Measurements from ENCODE around the gene INAFM1.

The INAFM1 gene

GRCh38 chr19:47274071-47274890 is at the start of gene INAFM1:
Gene INAFM1 (plus strand): TSS chr19:47274885. CDS start chr19:47274920, 35 bp downstream.
- peak; percentile 100 for DNase-seq

- peak; percentile 78 to 82 for DNase-seq
Measured at GRCh38 chr19:47225746-47226425, 48.8 kb upstream of the INAFM1 start.

GRCh38 chr19:47226426-47227351 is 48.0 kb upstream of the INAFM1 start:
- no peak for DNase-seq

GRCh38 chr19:47227352-47228167 is 47.1 kb upstream of the INAFM1 start:
- DNase-seq: no peak

GRCh38 chr19:47228168-47228936 is 46.3 kb upstream of the INAFM1 start:
- no peak for DNase-seq

- DNase-seq: no peak
Measured at GRCh38 chr19:47228937-47229675, 45.6 kb upstream of the INAFM1 start.

- DNase-seq: no peak
Measured at GRCh38 chr19:47229676-47230053, 45.0 kb upstream of the INAFM1 start.

GRCh38 chr19:47230054-47230920 is 44.4 kb upstream of the INAFM1 start:
- DNase-seq: peak; percentile 71

GRCh38 chr19:47230921-47231214 is 43.8 kb upstream of the INAFM1 start, which contains the start of gene BBC3:
Gene BBC3 (minus strand): TSS chr19:47231199. CDS start chr19:47228431, 2,768 bp downstream.
- DNase-seq: no peak

- DNase-seq: peak; percentile 88 to 90
Measured at GRCh38 chr19:47231215-47232054, 43.2 kb upstream of the INAFM1 start.

- no peak for DNase-seq
Measured at GRCh38 chr19:47232422-47233211, 42.1 kb upstream of the INAFM1 start.

- DNase-seq: no peak
Measured at GRCh38 chr19:47236072-47236675, 38.5 kb upstream of the INAFM1 start.

- DNase-seq: no peak
Measured at GRCh38 chr19:47239152-47239551, 35.5 kb upstream of the INAFM1 start.

- no peak for DNase-seq
Measured at GRCh38 chr19:47239610-47240296, 34.9 kb upstream of the INAFM1 start.

GRCh38 chr19:47240556-47240955 is 34.1 kb upstream of the INAFM1 start:
- no peak for DNase-seq

- DNase-seq: peak; percentile 91
Measured at GRCh38 chr19:47240996-47241918, 33.4 kb upstream of the INAFM1 start.
